ENCODE results near the gene ZBTB20. TPM values are rescaled to one million over a fixed set of nuclear protein-coding genes. Genes with fewer than 3 reads are reported as not detected.

Gene ZBTB20
- total RNA-seq, 1 experiment from 2014 or later: 12.8 TPM

GRCh38 chr3:115004201-115005140, 142.6 kb downstream of the ZBTB20 start:
- Histone ChIP-seq H3K4me3 (ENCODE audit: low read depth, low read length) (no peak overlapping the region), H3K36me3 (ENCODE audit: control insufficient read depth, insufficient read depth, low read length) (no peaks in the 10 kb centered on the region), H3K4me1 (no peaks in the 10 kb centered on the region), H3K27me3 (replicated peaks; ENCODE audit: control insufficient read depth, insufficient read depth, low read length) (no peaks in the 10 kb centered on the region), H3K9me3 (no peaks in the 10 kb centered on the region)
- Mint-ChIP-seq H3K36me3 (ENCODE audit: insufficient read depth, unreplicated experiment) (no peaks in the 10 kb centered on the region), H3K4me1 (ENCODE audit: low read depth, unreplicated experiment) (no peaks in the 10 kb centered on the region), H3K27me3 (ENCODE audit: insufficient read depth, unreplicated experiment) (peaks cover 6% of the 10 kb centered on the region), H3K9me3 (ENCODE audit: unreplicated experiment) (no peaks in the 10 kb centered on the region), H3K27ac (ENCODE audit: unreplicated experiment) (no peak overlapping the region), H3K4me3 (ENCODE audit: unreplicated experiment) (no peak overlapping the region)
- no TSS peak for BruUV-seq (replicated peaks)
- TF ChIP-seq CTCF (IDR thresholded peaks at IDR 0.05; ENCODE audit: insufficient read depth in 1 of 2, low read depth in 1 of 2, low read length in 1 of 2, severe bottlenecking in 1 of 2, unreplicated experiment in 1 of 2): no peak
- CTCF ChIA-PET: no interaction called here
- POLR2A ChIA-PET: no interaction called here
- no peak for DNase-seq
- intact Hi-C loops (cut with micrococcal nuclease; ENCODE audit: unreplicated experiment): no loop called here

GRCh38 chr3:114998971-114999579, 148.0 kb downstream of the ZBTB20 start:
- no peak for TF ChIP-seq CTCF (IDR thresholded peaks at IDR 0.05; ENCODE audit: insufficient read depth in 1 of 2, low read depth in 1 of 2, low read length in 1 of 2, severe bottlenecking in 1 of 2, unreplicated experiment in 1 of 2)
- Histone ChIP-seq H3K4me1 (no peaks in the 10 kb centered on the region), H3K4me3 (ENCODE audit: low read depth, low read length) (no peak overlapping the region), H3K27me3 (replicated peaks; ENCODE audit: control insufficient read depth, insufficient read depth, low read length) (no peaks in the 10 kb centered on the region), H3K9me3 (no peaks in the 10 kb centered on the region), H3K36me3 (ENCODE audit: control insufficient read depth, insufficient read depth, low read length) (no peaks in the 10 kb centered on the region)
- no peak for DNase-seq
- intact Hi-C loops (cut with micrococcal nuclease; ENCODE audit: unreplicated experiment): no loop called here
- Mint-ChIP-seq H3K9me3 (ENCODE audit: unreplicated experiment) (no peaks in the 10 kb centered on the region), H3K27ac (ENCODE audit: unreplicated experiment) (no peak overlapping the region), H3K4me1 (ENCODE audit: low read depth, unreplicated experiment) (no peaks in the 10 kb centered on the region), H3K4me3 (ENCODE audit: unreplicated experiment) (no peak overlapping the region), H3K36me3 (ENCODE audit: insufficient read depth, unreplicated experiment) (no peaks in the 10 kb centered on the region), H3K27me3 (ENCODE audit: insufficient read depth, unreplicated experiment) (peaks cover 3% of the 10 kb centered on the region)
- ChIA-PET POLR2A (no interaction called here), CTCF (no interaction called here)
- BruUV-seq (replicated peaks): no TSS peak

- Histone ChIP-seq H3K9me3 (no peaks in the 10 kb centered on the region), H3K27me3 (replicated peaks; ENCODE audit: control insufficient read depth, insufficient read depth, low read length) (no peaks in the 10 kb centered on the region), H3K4me3 (ENCODE audit: low read depth, low read length) (no peak overlapping the region), H3K36me3 (ENCODE audit: control insufficient read depth, insufficient read depth, low read length) (no peaks in the 10 kb centered on the region), H3K4me1 (no peaks in the 10 kb centered on the region)
- no TSS peak for BruUV-seq (replicated peaks)
- CTCF ChIA-PET: no interaction called here
- POLR2A ChIA-PET: no interaction called here
- Mint-ChIP-seq H3K27ac (ENCODE audit: unreplicated experiment) (no peak overlapping the region), H3K4me1 (ENCODE audit: low read depth, unreplicated experiment) (no peaks in the 10 kb centered on the region), H3K27me3 (ENCODE audit: insufficient read depth, unreplicated experiment) (peaks cover 14% of the 10 kb centered on the region), H3K4me3 (ENCODE audit: unreplicated experiment) (no peak overlapping the region), H3K9me3 (ENCODE audit: unreplicated experiment) (no peaks in the 10 kb centered on the region), H3K36me3 (ENCODE audit: insufficient read depth, unreplicated experiment) (no peaks in the 10 kb centered on the region)
- DNase-seq: no peak
- no peak for TF ChIP-seq CTCF (IDR thresholded peaks at IDR 0.05; ENCODE audit: insufficient read depth in 1 of 2, low read depth in 1 of 2, low read length in 1 of 2, severe bottlenecking in 1 of 2, unreplicated experiment in 1 of 2)
- intact Hi-C loops (cut with micrococcal nuclease; ENCODE audit: unreplicated experiment): no loop called here
Observed at GRCh38 chr3:114994554-114995341, 152.3 kb downstream of the ZBTB20 start.

Measured in Caco-2 (cell line).